HG03354 (cell line): ENCODE data around the gene THOC3.
"Not testable (repeated sequence)": the region's sequence is repeated elsewhere in the genome, so short reads cannot be mapped to it uniquely, and the experiment has no call there.

Experiments used
- ATAC-seq: cut with Tn5 transposase; IDR thresholded peaks from one replicate; pipeline ENCODE4 v1.9.1; 2021; ENCODE audit warnings: mild to moderate bottlenecking; ENCODE audit not compliant: unreplicated experiment, poor library complexity, severe bottlenecking

THOC3 gene

GRCh38 chr5:175967471-175968372, at the start of gene THOC3:
Gene THOC3 (minus strand): TSS chr5:175968315. CDS start chr5:175968208, 107 bp downstream.
- peak; percentile 99 for ATAC-seq

GRCh38 chr5:176017324-176017723, 49.2 kb upstream of the THOC3 start:
- not testable (repeated sequence) for ATAC-seq

GRCh38 chr5:176014360-176014759, 46.2 kb upstream of the THOC3 start:
- ATAC-seq: not testable (repeated sequence)

DNA sequence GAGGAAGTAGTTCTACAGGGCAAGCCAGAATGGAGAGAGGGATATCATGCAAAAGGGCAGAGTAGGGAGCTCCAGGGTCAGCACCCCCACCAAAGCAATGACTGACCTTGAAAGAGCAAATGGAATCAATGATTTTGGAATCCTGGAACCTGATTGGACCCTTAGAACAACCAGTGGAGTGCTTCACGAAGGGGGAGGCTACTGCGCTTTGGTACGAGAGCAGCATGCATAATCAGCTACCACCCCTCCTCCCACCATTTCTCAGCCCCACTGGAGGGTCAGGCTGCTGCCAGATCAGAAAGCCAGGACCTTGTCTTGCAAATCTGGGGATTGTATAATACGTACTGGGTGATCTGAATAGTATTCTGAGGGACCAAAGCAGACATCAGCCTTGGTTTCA, 43.0 kb upstream of the THOC3 start:
- ATAC-seq: not testable (repeated sequence)

DNA sequence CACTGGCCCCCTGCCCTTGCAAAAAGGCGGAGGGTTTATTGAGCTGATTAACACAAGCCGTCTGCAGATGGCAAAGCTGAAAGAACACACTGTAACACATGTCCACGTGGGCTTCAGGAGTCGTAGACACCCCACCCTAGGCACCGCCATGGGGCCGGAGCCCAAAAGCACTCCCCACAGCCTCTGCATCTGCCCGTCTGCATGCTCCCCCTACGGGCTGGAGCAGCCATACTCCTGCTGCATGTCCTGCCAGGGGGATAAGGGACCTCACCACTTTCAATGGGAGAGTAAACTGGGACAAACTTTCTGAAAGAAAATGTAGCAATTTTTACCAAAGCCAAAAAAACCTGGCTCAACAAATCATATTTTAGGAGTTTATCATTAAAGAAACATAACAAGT, 42.1 kb upstream of the THOC3 start:
- ATAC-seq: not testable (repeated sequence)

- ATAC-seq: not testable (repeated sequence)
Measured at GRCh38 chr5:176007220-176007619, 39.1 kb upstream of the THOC3 start.

DNA sequence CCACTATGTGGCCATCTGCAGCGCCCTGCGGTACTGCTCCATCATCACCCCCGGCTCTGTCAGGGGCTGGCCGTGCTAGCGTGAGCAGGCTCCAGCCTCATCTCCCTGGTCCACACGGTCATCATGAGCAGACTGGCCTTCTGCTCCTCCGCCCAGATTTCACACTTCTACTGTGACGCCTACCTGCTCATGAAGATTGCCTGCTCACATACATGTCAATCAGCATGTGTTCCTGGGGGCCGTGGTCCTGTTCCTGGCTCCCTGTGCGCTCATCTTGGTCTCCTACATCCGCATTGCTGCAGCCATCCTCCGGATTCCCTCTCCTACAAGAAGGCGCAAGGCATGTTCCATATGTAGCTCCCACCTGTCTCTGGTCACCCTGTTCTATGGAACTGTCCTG, 38.7 kb upstream of the THOC3 start:
- not testable (repeated sequence) for ATAC-seq

DNA sequence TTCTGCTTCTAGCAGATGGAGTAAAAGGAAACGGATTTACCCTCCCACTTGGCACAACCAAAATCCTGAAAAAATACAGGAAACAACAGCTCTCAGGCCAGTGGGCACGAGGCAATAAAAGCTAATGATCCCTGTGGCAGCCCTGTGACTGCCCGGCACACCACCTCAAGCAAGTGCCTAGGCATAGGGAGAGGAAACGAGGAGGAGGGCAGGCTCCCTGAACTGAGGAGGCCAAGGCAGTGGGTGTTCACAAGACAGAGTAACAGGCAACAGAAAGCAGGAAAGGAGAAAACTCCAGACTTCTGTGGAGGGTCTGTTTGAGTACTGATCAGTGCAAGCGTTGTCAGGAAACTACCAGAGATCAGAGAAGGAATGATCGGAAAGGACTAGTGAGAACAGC, 29.9 kb upstream of the THOC3 start:
- not testable (repeated sequence) for ATAC-seq

GRCh38 chr5:175997495-175997894, 29.4 kb upstream of the THOC3 start:
- not testable (repeated sequence) for ATAC-seq

- ATAC-seq: not testable (repeated sequence)
Measured at GRCh38 chr5:175996791-175997190, 28.7 kb upstream of the THOC3 start.

GRCh38 chr5:175995506-175995905, 27.4 kb upstream of the THOC3 start:
- ATAC-seq: not testable (repeated sequence)

- not testable (repeated sequence) for ATAC-seq
Measured at GRCh38 chr5:175979371-175979995, 11.4 kb upstream of the THOC3 start.

GRCh38 chr5:175968381-175968780, 266 bp upstream of the THOC3 start:
- peak; percentile 46 for ATAC-seq

DNA sequence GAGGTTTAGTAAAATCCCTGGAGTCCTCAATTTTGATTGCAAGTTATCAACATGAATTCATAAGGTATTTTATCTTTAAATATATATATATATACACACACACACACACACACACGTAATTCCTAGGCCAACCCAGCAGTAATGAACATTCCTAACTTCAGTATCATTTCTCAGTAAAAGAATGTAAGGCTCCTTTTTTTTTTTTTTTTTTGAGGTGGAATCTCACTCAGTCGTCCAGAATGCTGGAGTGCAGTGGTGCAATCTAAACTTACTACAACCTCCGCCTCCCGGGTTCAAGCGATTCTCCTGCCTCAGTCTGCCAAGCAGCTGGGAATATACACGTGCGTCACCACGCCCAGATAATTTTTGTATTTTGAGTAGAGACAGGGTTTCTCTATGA, 5.8 kb downstream of the THOC3 start:
- not testable (repeated sequence) for ATAC-seq

DNA sequence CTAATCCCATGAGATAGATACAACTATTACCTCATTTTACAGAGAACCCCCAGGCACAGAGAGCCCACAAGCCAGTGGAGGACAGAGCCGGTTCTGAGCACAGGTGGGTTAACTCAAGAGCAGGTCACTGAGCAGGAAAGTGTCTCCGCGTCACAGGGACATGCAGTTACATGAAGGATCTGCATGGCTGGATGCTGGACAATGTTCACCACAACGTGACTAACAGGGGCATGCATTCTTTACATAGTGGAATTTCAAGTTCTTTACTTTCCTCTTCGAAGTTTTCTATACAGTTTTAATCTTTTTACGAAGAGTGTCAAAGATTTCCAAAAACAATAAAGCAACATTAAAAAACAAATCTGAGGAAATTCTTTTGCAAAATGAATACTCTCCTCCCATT, 7.9 kb downstream of the THOC3 start:
- ATAC-seq: not testable (repeated sequence)

DNA sequence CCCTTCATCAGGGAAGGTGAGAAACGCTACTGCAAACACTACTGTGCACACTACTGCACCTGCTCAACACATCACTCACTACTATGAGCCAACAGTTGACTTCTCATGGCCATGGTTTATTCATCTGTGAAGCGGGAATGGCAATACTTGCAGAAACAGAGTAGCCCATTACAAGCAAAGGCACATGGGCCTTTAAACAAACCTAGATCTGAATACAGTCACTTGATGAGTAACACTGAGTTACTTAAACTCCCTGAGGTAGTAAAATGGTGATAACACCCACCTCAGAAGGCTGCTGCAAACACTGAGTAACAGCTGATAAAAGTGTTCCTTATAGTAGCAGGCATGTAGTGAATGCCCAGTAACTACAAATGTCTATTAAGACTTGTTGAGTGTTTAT, 9.6 kb downstream of the THOC3 start:
- ATAC-seq: not testable (repeated sequence)

- not testable (repeated sequence) for ATAC-seq
Measured at GRCh38 chr5:175954107-175954506, 14.0 kb downstream of the THOC3 start.

- not testable (repeated sequence) for ATAC-seq
Measured at GRCh38 chr5:175952810-175953209, 15.3 kb downstream of the THOC3 start.

- peak; percentile 89 for ATAC-seq
Measured at GRCh38 chr5:175951339-175951969, 16.7 kb downstream of the THOC3 start.

- not testable (repeated sequence) for ATAC-seq
Measured at GRCh38 chr5:175948329-175949108, 19.6 kb downstream of the THOC3 start.
